ENCODE data around the gene RUFY1. TPM values are rescaled to one million over a fixed set of nuclear protein-coding genes. Genes with fewer than 3 reads are reported as not detected.

The RUFY1 gene
- total and polyA plus RNA-seq, 9 of the 15 experiments (the other 6 are each of a cell fraction or from before 2014, with no cell fraction given): 5.0 to 41.7 (median 29.6) TPM

- TF ChIP-seq MYBL2 (IDR thresholded peaks at IDR 0.05; ENCODE audit: low read depth): no peak
- TF ChIP-seq MYBL2 (CRISPR knock-in tag; IDR thresholded peaks at IDR 0.05; ENCODE audit: borderline replicate concordance): no peak
- no peak for TF ChIP-seq ZNF76 (CRISPR knock-in tag; IDR thresholded peaks at IDR 0.05; ENCODE audit: borderline replicate concordance)
- TF ChIP-seq CBX3 (IDR thresholded peaks at IDR 0.05; ENCODE audit: borderline replicate concordance in 1 of 2, low read length in 2 of 2): no peak
- no peak for TF ChIP-seq BACH1 (tag; IDR thresholded peaks at IDR 0.05)
- 0 out of 2 replicates have a peak, but pooled peaks have one; percentile 27 for TF ChIP-seq ELF4 (CRISPR knock-in tag; IDR thresholded peaks at IDR 0.05)
- TF ChIP-seq, protein P1, sequence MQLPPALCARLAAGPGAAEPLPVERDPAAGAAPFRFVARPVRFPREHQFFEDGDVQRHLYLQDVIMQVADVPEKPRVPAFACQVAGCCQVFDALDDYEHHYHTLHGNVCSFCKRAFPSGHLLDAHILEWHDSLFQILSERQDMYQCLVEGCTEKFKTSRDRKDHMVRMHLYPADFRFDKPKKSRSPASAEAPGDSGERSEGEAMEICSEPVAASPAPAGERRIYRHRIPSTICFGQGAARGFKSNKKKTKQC (CRISPR knock-in tag; IDR thresholded peaks at IDR 0.05): no peak
- no peak; a peak in 1 of 4 replicates for TF ChIP-seq RCOR1 (IDR thresholded peaks at IDR 0.05; ENCODE audit: borderline replicate concordance in 1 of 2, low read depth in 2 of 2, low read length in 2 of 2)
- no peak for TF ChIP-seq SPI1 (IDR thresholded peaks at IDR 0.05; ENCODE audit: borderline replicate concordance, low read depth, low read length)
- no peak for TF ChIP-seq ZFPM2 (CRISPR knock-in tag; IDR thresholded peaks at IDR 0.05)
- no peak for TF ChIP-seq RBM17 (IDR thresholded peaks at IDR 0.05; ENCODE audit: borderline replicate concordance, low read depth, low read length)
- TF ChIP-seq ETV6 (IDR thresholded peaks at IDR 0.05; ENCODE audit: borderline replicate concordance in 1 of 2, low read depth in 2 of 2, low read length in 1 of 2): no peak
- TF ChIP-seq ETV6 (CRISPR knock-in tag; IDR thresholded peaks at IDR 0.05; ENCODE audit: borderline replicate concordance): no peak
- 0 out of 4 replicates have a peak, but pooled peaks of 1 of the 2 experiments have one; percentile 29 for TF ChIP-seq MAZ (CRISPR knock-in tag; conservative IDR thresholded peaks at IDR 0.05 in 1 of 2, IDR thresholded peaks at IDR 0.05 in 1 of 2)
- TF ChIP-seq SMARCA4 (IDR thresholded peaks at IDR 0.05): peak; percentile 61
- peak; percentile 21; the same call in 1 of the 2 replicates for TF ChIP-seq SMAD4 (CRISPR knock-in tag; conservative IDR thresholded peaks at IDR 0.05)
- TF ChIP-seq NFRKB (IDR thresholded peaks at IDR 0.05; ENCODE audit: low read depth): no peak
- no peak for TF ChIP-seq PHB (CRISPR knock-in tag; IDR thresholded peaks at IDR 0.05)
- TF ChIP-seq, protein P2, sequence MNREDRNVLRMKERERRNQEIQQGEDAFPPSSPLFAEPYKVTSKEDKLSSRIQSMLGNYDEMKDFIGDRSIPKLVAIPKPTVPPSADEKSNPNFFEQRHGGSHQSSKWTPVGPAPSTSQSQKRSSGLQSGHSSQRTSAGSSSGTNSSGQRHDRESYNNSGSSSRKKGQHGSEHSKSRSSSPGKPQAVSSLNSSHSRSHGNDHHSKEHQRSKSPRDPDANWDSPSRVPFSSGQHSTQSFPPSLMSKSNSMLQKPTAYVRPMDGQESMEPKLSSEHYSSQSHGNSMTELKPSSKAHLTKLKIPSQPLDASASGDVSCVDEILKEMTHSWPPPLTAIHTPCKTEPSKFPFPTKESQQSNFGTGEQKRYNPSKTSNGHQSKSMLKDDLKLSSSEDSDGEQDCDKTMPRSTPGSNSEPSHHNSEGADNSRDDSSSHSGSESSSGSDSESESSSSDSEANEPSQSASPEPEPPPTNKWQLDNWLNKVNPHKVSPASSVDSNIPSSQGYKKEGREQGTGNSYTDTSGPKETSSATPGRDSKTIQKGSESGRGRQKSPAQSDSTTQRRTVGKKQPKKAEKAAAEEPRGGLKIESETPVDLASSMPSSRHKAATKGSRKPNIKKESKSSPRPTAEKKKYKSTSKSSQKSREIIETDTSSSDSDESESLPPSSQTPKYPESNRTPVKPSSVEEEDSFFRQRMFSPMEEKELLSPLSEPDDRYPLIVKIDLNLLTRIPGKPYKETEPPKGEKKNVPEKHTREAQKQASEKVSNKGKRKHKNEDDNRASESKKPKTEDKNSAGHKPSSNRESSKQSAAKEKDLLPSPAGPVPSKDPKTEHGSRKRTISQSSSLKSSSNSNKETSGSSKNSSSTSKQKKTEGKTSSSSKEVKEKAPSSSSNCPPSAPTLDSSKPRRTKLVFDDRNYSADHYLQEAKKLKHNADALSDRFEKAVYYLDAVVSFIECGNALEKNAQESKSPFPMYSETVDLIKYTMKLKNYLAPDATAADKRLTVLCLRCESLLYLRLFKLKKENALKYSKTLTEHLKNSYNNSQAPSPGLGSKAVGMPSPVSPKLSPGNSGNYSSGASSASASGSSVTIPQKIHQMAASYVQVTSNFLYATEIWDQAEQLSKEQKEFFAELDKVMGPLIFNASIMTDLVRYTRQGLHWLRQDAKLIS (CRISPR knock-in tag; IDR thresholded peaks at IDR 0.05): no peak
- no peak for TF ChIP-seq ETS2 (tag; IDR thresholded peaks at IDR 0.05; ENCODE audit: borderline replicate concordance, poor library complexity, severe bottlenecking)
Observed at GRCh38 chr5:179620703-179621350, 70.5 kb downstream of the RUFY1 start (continued).
